Natural killer cell (primary cell): ENCODE data around the gene DBNDD1. TPM values are rescaled to one million over a fixed set of nuclear protein-coding genes. Genes with fewer than 3 reads are reported as not detected.
"Not testable (repeated sequence)": the region's sequence is repeated elsewhere in the genome, so short reads cannot be mapped to it uniquely, and the experiment has no call there.

ENCODE experiments used
- ATAC-seq, 3 donors: fragments of 150-1000 bp in 2 of 3; fragments of 200-7000 bp in 1 of 3; cut with Tn5 transposase; 1 replicate in 1 of 3; 2 replicates in 2 of 3; pipeline ENCODE4 v1.10.0; 2021; ENCODE audit warnings: mild to moderate bottlenecking in 2 of 3, moderate library complexity in 2 of 3
- DNase-seq, 2 donors: peaks; one replicate each; pipeline versions ENCODE4 v3.0.0 to v3.0.0-alpha.2; 2013 to 2021; ENCODE audit warnings: mixed read lengths in 1 of 2
- H3K27ac ChIP-seq: one replicate; pipeline ENCODE4 v1.5.1; 2013; ENCODE audit warnings: mild to moderate bottlenecking, low read length
- H3K27me3 ChIP-seq: one replicate; pipeline ENCODE4 v1.6.1; 2013; ENCODE audit warnings: low read length; ENCODE audit not compliant: control insufficient read depth, insufficient read depth
- H3K36me3 ChIP-seq: one replicate; pipeline ENCODE4 v1.6.1; 2013; ENCODE audit warnings: low read length; ENCODE audit not compliant: control insufficient read depth, insufficient read depth
- H3K4me1 ChIP-seq: one replicate; pipeline ENCODE4 v1.6.1; 2013; ENCODE audit warnings: low read length; ENCODE audit not compliant: control insufficient read depth, insufficient read depth
- H3K4me3 ChIP-seq: one replicate; pipeline ENCODE4 v1.5.1; 2013; ENCODE audit warnings: low read length
- H3K9me3 ChIP-seq: one replicate; pipeline ENCODE4 v1.6.1; 2013; ENCODE audit warnings: low read length; ENCODE audit not compliant: control insufficient read depth, insufficient read depth
- H3K27ac Mint-ChIP-seq, 2 donors: one replicate each; pipeline ENCODE4 v1.8.0; 2022; ENCODE audit warnings: mild to moderate bottlenecking in 2 of 2, mixed read lengths in 2 of 2, moderate library complexity in 1 of 2
- H3K27me3 Mint-ChIP-seq, 2 donors: one replicate each; pipeline ENCODE4 v1.8.0; 2022; ENCODE audit warnings: low read depth in 2 of 2, mixed read lengths in 2 of 2
- H3K36me3 Mint-ChIP-seq: one replicate; pipeline ENCODE4 v1.8.0; 2022; ENCODE audit warnings: mixed read lengths
- H3K4me1 Mint-ChIP-seq, 2 donors: one replicate each; pipeline ENCODE4 v1.8.0; 2022; ENCODE audit warnings: mixed read lengths in 2 of 2
- H3K4me3 Mint-ChIP-seq: one replicate; pipeline ENCODE4 v1.8.0; 2022; ENCODE audit warnings: mild to moderate bottlenecking, moderate library complexity, mixed read lengths
- H3K9me3 Mint-ChIP-seq, 2 donors: one replicate each; pipeline ENCODE4 v1.8.0; 2022; ENCODE audit warnings: mixed read lengths in 2 of 2
- CTCF ChIP-seq: fragments of 200-600 bp; IDR thresholded peaks from one replicate; pipeline ENCODE4 v1.8.0; 2022; ENCODE audit warnings: antibody characterized with exemption
- whole genome bisulfite sequencing: methylation state at CpG from one replicate; pipeline ENCODE4 v1.1.7; 2013; ENCODE audit warnings: missing lambda C conversion rate; ENCODE audit not compliant: insufficient coverage; 5-methylcytosine and 5-hydroxymethylcytosine counted together
- intact Hi-C: fragments of 100-400 bp; cut with micrococcal nuclease; formaldehyde crosslinking; loops from one replicate; pipeline ENCODE4 v1.14.2; 2022
- total RNA-seq, 4 donors: library from RNA; stranded (reverse); fragments of 120-200 nt in 1 of 4; gene quantifications; one replicate each; pipeline versions ENCODE4 v1.2.3 to v1.2.4, GENCODE V29; 2013 to 2022

DBNDD1 gene
- total RNA-seq, 3 donors from 2014 or later (not counting 1 experiment from before 2014, with no cell fraction given) = 0.20 TPM; not detected in 2

GRCh38 chr16:90000733-90001427 is 18.4 kb downstream of the DBNDD1 start:
- H3K4me1 Mint-ChIP-seq = peaks cover 0 to 9% of the 10 kb centered on the region in 2 donors
- no peaks in the 10 kb centered on the region for H3K27me3 Mint-ChIP-seq
- Histone ChIP-seq H3K4me1 (no peaks in the 10 kb centered on the region), H3K27ac (no peak overlapping the region), H3K9me3 (no peaks in the 10 kb centered on the region), H3K36me3 (peaks cover 9% of the 10 kb centered on the region), H3K27me3 (no peaks in the 10 kb centered on the region), H3K4me3 (no peak overlapping the region)
- no peak overlapping the region for H3K4me3 Mint-ChIP-seq
- intact Hi-C loops = no loop called here
- no peaks in the 10 kb centered on the region for H3K36me3 Mint-ChIP-seq
- DNase-seq (no peak), ATAC-seq (no peak)
- TF ChIP-seq CTCF = no peak
- 94% methylated on average over 18 of the region's 19 CpGs for WGBS
- no peak overlapping the region for H3K27ac Mint-ChIP-seq
- no peaks in the 10 kb centered on the region for H3K9me3 Mint-ChIP-seq

DNA sequence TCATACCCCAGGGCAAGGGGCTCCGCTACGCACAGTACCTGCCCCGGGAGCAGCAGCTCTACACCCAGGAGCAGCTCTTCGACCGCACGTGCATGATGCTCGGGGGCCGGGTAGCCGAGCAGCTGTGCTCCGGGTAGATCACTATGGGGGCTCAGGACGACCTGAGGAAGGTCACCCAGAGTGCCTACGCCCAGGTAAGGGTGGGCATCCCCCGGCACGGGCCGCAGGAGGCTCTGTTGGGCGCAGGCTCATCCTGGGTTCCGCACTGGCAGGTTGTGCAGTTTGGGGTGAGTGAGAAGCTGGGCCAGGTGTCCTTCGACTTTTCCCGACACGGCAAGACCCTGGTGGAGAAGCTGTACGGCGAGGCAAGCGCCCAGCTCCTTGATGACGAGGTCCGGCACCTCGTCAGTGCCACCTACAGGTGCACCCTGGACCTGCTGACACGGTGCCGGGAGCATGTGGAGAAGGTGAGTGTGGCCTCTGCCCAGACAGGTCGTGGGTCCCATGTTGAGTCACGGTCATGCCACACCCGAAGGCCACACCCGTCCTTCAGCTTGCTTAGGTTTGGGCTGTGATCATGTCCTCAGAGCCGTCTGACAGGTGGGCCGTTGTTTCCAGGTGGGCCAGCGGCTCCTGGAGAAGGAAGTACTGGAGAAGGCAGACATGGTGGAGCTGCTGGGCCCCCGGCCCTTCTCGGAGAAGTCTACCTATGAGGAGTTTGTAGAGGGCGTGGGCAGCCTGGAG is 19.3 kb downstream of the DBNDD1 start:
- H3K9me3 ChIP-seq = peaks cover 4% of the 10 kb centered on the region
- H3K27me3 Mint-ChIP-seq = no peaks in the 10 kb centered on the region

DNA sequence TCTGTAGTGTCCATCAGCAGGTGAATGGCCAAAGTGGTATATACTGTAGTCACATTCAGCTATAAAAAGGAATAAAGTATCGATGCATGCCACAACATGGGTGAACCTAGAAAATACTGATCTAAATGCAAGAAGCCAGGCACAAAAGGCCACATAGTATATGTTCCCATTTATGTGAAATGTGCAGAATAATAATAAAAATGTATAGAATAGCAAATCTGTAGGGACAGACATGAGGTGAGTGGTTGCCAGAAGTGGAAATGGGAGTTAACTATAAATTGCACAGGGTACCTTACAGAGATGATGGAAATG is 23.1 kb downstream of the DBNDD1 start:
- Mint-ChIP-seq H3K27ac (peak overlapping the region; percentile 76 to 79), H3K36me3 (no peaks in the 10 kb centered on the region), H3K27me3 (no peaks in the 10 kb centered on the region), H3K4me3 (no peak overlapping the region), H3K4me1 (peaks cover 0 to 11% of the 10 kb centered on the region in 2 donors), H3K9me3 (no peaks in the 10 kb centered on the region)
- 100% methylated on average over 1 of the region's 1 CpG for WGBS
- Histone ChIP-seq H3K36me3 (peaks cover 33% of the 10 kb centered on the region), H3K4me3 (no peak overlapping the region), H3K27me3 (no peaks in the 10 kb centered on the region), H3K9me3 (peaks cover 4% of the 10 kb centered on the region), H3K27ac (no peak overlapping the region), H3K4me1 (no peaks in the 10 kb centered on the region)
- DNase-seq (no peak), ATAC-seq (no peak)
- TF ChIP-seq CTCF = no peak
- intact Hi-C loops = no loop called here

More for the DNA sequence above, 19.3 kb downstream of the DBNDD1 start:
- 95% methylated on average over 38 of the region's 38 CpGs for WGBS
- no peaks in the 10 kb centered on the region for H3K9me3 Mint-ChIP-seq
- H3K4me3 ChIP-seq = no peak overlapping the region
- ATAC-seq (no peak), DNase-seq (no peak)
- no peak overlapping the region for H3K27ac Mint-ChIP-seq
- peaks cover 0 to 9% of the 10 kb centered on the region in 2 donors for H3K4me1 Mint-ChIP-seq
- H3K4me1 ChIP-seq = no peaks in the 10 kb centered on the region
- no peaks in the 10 kb centered on the region for H3K36me3 Mint-ChIP-seq
- H3K4me3 Mint-ChIP-seq = no peak overlapping the region
- intact Hi-C loops = no loop called here
- no peak for TF ChIP-seq CTCF
- peaks cover 13% of the 10 kb centered on the region for H3K36me3 ChIP-seq
- H3K27ac ChIP-seq = no peak overlapping the region
- H3K27me3 ChIP-seq = no peaks in the 10 kb centered on the region

DNA sequence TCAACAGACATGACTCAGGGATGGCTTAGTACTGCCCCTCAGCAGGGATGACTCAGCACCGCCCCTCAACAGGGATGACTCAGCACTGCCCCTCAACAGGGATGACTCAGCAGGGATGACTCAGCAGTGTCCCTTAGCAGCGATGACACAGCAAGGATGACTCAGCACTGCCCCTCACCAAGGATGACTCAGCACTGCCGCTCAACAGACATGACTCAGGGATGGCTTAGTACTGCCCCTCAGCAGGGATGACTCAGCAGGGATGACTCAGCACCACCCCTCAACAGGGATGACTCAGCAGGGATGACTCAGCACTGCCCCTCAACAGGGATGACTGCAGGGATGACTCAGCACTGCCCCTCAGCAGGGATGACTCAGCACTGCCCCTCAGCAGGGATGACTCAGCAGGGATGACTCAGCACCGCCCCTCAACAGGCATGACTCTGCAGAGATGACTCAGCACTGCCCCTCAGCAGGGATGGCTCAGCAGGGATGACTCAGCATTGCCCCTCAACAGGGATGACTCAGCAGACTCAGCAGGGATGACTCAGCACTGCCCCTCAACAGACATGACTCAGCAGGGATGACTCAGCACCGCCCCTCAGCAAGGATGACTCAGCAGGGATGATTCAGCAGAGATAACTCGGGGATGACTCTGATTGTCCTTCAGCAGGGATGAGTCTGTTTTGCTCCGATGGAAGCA is 23.6 kb downstream of the DBNDD1 start:
- H3K9me3 Mint-ChIP-seq, intact Hi-C loops, H3K27me3 ChIP-seq, H3K4me3 ChIP-seq, H3K4me3 Mint-ChIP-seq, H3K36me3 Mint-ChIP-seq, H3K27me3 Mint-ChIP-seq, H3K9me3 ChIP-seq, H3K4me1 ChIP-seq: not testable (repeated sequence)
- Histone ChIP-seq H3K36me3 (peaks cover 38% of the 10 kb centered on the region), H3K27ac (peak overlapping the region; percentile 27)
- DNase-seq = peak; percentile 48 to 58
- peak overlapping the region; percentile 76 to 79 for H3K27ac Mint-ChIP-seq
- peaks cover 0 to 11% of the 10 kb centered on the region in 2 donors for H3K4me1 Mint-ChIP-seq
- 75% methylated on average over 7 of the region's 7 CpGs for WGBS
- peak in 1 of 3 donors; percentile 41 for ATAC-seq

- 77% methylated on average over 8 of the region's 8 CpGs for WGBS
- H3K27me3 ChIP-seq, H3K9me3 ChIP-seq, H3K27ac ChIP-seq, H3K4me1 ChIP-seq, H3K4me1 Mint-ChIP-seq, H3K9me3 Mint-ChIP-seq, H3K4me3 ChIP-seq, H3K36me3 Mint-ChIP-seq, intact Hi-C loops, H3K27me3 Mint-ChIP-seq: not testable (repeated sequence)
- ATAC-seq (peak in 1 of 3 donors; percentile 56), DNase-seq (peak; percentile 54 to 58)
- H3K4me3 Mint-ChIP-seq = peak overlapping the region; percentile 28
- H3K27ac Mint-ChIP-seq = peak overlapping the region; percentile 76 to 79
- peaks cover 40% of the 10 kb centered on the region for H3K36me3 ChIP-seq
Observed at GRCh38 chr16:89994721-89995474, 24.4 kb downstream of the DBNDD1 start.
